ENCODE results near the gene CREB3.
A peak's percentile ranks its signal among the peaks of the same experiment; 100 is the strongest.

Gene CREB3

GRCh38 chr9:35732185-35732799 lies at the start of gene CREB3, which contains the start of gene TLN1:
CREB3 (plus strand) TSS chr9:35732666; CDS start chr9:35732773, 107 bp downstream.
TLN1 (minus strand) TSS chr9:35732195; CDS start chr9:35725694, 6,501 bp downstream.
- DNase-seq (ENCODE audit: low read depth) = peak; percentile 95

DNA sequence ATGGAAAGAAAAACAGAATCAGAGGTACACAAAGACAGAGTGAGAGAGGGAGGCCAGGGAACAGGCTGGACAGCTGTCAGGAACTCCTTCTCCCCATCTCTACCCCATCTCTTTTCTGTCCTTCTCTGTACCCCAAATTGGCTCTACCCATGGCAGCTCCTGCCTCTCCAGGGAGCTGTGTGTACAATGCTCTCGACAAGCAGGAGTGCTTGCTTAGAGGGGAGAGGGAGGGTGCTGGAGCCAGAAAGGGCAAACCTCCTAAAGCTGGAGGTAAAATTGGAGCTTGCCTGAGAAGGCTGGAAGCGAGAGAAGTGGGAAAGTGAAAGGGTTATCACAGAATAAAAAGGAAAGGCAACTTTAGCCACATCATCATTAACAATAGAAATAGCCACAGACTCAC lies 49.1 kb upstream of the CREB3 start:
- DNase-seq (ENCODE audit: low read depth) = no peak

DNA sequence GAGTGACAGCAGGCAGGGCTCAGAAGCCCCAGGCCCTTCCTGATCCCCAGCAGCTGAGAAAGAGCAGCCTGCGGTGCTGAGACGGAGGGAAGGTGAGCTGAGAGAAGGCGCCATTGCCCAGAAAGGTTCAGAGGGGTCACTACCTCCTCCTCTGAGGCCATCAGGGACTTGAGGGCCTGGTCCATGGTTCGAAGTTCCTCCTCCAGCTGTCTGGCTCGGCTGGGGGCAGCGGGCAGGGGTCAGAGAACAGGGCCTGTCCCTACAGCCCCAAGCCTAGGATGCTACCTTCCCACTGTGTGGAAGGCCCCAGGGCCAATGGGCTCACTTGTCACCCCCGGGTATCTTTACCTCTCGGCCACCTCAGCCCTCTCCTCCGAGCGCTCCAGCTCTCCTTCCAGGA lies 47.5 kb upstream of the CREB3 start:
- no peak for DNase-seq (ENCODE audit: low read depth)

GRCh38 chr9:35685506-35685905 lies 47.0 kb upstream of the CREB3 start:
- DNase-seq (ENCODE audit: low read depth) = no peak

GRCh38 chr9:35686222-35687203 lies 46.0 kb upstream of the CREB3 start:
- DNase-seq (ENCODE audit: low read depth) = no peak

GRCh38 chr9:35687306-35687705 lies 45.2 kb upstream of the CREB3 start:
- DNase-seq (ENCODE audit: low read depth) = no peak

DNA sequence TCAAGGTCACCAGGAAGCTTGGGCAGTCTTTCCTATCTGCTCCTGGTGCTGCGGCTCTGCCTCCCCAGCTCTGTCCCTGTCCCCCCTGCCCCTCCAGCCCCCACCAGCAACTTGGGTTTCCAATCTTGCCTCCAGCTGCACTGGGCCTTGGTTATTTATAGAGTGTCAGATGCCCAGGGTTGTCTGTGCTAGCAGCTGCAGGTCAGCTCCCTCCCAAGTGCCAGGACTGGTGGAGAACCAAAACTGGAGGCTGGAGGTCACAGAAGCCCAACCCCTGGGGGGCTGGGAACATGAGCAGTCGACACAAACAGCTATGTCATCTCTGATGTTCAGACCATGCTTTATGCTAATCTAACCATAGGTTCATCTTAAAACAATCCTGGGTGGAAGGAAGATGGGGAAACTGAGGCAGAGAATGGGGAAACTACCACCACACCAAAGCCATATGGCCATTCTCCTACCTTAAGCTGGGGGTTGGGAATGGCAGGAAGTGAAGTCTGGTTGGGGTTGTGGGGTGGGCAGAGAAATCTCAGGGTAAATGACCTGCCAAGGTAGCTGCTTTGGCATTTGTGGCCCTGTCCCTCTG lies 44.4 kb upstream of the CREB3 start:
- DNase-seq (ENCODE audit: low read depth) = no peak

GRCh38 chr9:35688558-35689541 lies 43.6 kb upstream of the CREB3 start:
- no peak for DNase-seq (ENCODE audit: low read depth)

GRCh38 chr9:35689542-35690293 lies 42.7 kb upstream of the CREB3 start, which contains the start of gene TPM2:
TPM2 (minus strand) TSS chr9:35689925; CDS start chr9:35689817, 108 bp downstream.
- DNase-seq (ENCODE audit: low read depth) = no peak

DNA sequence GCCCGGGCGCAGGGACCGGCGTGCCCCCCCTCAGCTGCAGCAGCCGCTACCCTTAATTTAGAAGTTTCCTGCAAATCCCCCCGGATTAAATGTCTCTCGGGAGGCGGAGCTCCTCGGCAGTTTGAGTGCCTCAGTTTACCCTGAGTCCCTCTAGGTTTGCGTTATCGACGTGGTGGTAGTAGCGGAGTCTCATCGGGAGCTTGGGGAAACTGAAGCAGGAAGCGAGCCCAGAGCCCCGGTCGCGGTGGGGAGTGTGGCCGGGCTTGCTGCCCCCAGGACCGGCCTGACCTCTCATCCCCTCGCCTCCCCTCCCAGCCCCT lies 42.2 kb upstream of the CREB3 start:
- DNase-seq (ENCODE audit: low read depth) = no peak

- no peak for DNase-seq (ENCODE audit: low read depth)
Observed at GRCh38 chr9:35690614-35691333, 41.7 kb upstream of the CREB3 start.

GRCh38 chr9:35691334-35691650 lies 41.2 kb upstream of the CREB3 start:
- DNase-seq (ENCODE audit: low read depth) = no peak

DNA sequence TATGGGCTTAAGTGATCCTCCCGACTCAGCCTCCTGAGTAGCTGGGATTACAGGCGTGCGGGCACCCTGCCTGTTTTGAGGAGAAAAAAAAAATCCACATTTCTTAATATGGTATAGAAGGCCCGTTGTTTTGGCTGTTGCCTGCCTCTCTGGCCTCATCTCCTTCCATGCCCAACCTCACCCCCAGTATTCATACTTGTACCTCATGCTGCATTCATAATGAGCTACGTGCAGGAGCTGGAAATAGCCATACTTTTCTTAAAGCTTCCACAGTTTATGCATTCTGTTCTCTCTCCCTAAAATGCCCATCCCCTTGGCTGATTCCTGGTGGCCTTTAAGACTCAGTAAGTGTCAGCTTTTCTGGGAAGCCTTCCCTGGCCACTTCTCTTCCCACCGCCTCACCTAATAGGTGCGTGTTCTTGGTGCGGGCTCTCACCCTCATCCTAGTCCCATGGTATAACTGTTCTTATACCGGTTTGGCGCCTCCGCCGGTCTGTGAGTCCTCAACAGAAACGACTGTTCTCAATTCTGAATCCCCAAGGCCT lies 40.6 kb upstream of the CREB3 start:
- no peak for DNase-seq (ENCODE audit: low read depth)

DNA sequence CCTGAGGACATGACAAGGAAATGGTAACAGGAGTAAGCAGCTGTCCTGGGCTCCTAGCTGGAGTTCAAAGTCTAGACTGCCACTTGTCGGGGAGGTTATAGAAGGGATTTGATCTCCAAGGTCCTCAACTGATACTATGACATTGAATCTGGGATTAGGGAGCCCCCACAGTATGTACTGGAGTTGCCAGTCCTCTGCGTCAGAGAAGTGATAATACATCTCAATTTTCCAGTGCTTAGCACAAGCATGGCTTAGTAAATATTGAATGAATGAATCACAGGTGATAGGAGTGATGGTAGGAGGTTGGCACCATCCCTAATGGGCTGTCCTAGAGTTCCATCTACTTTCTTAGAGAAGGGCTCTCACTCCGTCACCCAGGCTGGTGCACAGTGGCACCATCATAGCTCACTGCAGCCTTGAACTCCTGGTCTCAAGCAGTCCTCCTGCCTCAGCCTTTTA lies 36.5 kb upstream of the CREB3 start:
- no peak for DNase-seq (ENCODE audit: low read depth)

DNA sequence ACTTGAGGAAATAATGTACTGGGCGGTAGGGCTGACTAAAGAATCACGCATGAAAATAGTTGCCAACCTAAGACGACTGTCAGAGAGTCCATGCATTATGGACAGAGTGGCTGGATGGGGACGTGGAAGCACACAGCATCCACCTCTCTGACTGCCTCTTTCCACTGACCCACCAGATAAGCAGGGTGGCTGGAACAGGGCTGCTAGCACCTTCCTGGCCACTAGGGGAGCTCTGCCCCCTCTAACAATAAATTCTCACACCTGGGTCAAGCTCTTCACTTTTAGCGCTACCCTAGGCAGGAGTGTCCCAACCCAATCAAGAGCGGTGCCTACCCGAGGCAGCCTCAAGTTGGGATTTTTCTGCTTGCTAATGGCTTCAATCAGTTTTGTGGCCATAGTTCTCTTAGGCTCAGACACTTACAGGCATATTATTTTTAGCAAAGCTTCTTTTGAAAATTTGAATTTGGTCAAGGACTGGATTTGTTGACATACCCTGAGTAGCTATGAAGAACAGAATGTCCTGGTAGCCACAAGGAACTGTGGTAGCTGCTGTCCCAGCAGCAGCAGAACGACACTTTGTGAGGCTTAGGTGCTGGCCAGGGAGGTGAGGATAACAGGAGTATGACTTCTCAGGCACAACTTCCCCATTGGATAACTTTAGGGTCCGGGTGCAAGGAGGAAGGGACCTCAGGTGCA lies 35.8 kb upstream of the CREB3 start:
- peak; percentile 39 for DNase-seq (ENCODE audit: low read depth)

- no peak for DNase-seq (ENCODE audit: low read depth)
Observed at GRCh38 chr9:35697486-35697885, 35.0 kb upstream of the CREB3 start.

GRCh38 chr9:35698231-35698630 lies 34.2 kb upstream of the CREB3 start:
- no peak for DNase-seq (ENCODE audit: low read depth)

DNA sequence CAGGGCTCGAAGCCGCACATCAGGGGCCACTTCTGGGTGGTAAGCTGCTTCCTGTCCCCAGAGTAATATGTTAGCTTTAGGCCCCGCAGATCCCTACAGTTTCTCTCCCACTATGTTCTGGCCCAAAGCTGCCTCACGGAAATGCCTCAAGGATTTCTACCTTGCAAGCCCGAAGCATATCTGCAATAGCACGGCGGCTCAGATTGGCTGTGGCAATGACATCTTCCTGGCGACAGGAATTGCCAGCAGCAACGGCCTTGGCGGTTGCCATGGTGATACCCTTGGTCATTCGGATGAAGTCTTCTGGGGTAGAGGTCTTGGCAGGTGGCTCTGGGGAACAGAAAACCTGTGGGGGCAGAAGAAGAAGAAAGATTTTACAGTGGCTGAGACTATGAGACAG lies 32.4 kb upstream of the CREB3 start:
- DNase-seq (ENCODE audit: low read depth) = no peak

GRCh38 chr9:35700942-35701341 lies 31.5 kb upstream of the CREB3 start:
- DNase-seq (ENCODE audit: low read depth) = no peak

Data from activated gamma-delta T cell treated with anti-CD3 and anti-CD28 coated beads, Interleukin-2, amount 50 U/mL, for 16 hours (primary cell).